Measurements from ENCODE around the gene FCHO1. TPM values are rescaled to one million over a fixed set of nuclear protein-coding genes. Genes with fewer than 3 reads are reported as not detected.
A peak's percentile ranks its signal among the peaks of the same experiment; 100 is the strongest.
"Not testable (repeated sequence)": the region's sequence is repeated elsewhere in the genome, so short reads cannot be mapped to it uniquely, and the experiment has no call there.

FCHO1 gene
- total and polyA plus RNA-seq, 7 experiments from 2014 or later: 14.7 to 107 (median 79.3) TPM

GRCh38 chr19:17775245-17775927 lies 24.1 kb downstream of the FCHO1 start:
- no peaks in the 10 kb centered on the region for H3K9me3 Mint-ChIP-seq
- peaks cover 0 to 18% (median 9%) of the 10 kb centered on the region in 7 donors for H3K4me1 Mint-ChIP-seq
- no peaks in the 10 kb centered on the region for H3K27me3 Mint-ChIP-seq
- H3K36me3 Mint-ChIP-seq: peaks cover 13 to 35% (median 18%) of the 10 kb centered on the region in 5 donors
- intact Hi-C loops (cut with micrococcal nuclease): loop anchor here in 1 of 2 donors (2.0 kb wide), 1 partner anchor 71 kb away; no protein-coding TSS in a partner anchor
- peaks cover 0 to 72% (median 8%) of the 10 kb centered on the region in 3 experiments for H3K36me3 ChIP-seq (ENCODE audit: control insufficient read depth in 2 of 3, insufficient read depth in 3 of 3, low read length in 3 of 3)
- H3K27ac Mint-ChIP-seq: no peak overlapping the region
- POLR2A ChIA-PET: no interaction called here
- peak in 2 of 9 donors; percentile 25 to 38 for DNase-seq
- CTCF ChIA-PET: interaction anchor here (1.2 kb wide), 2 partner anchors 26 to 71 kb away, joined by 4 to 6 read pairs; no protein-coding TSS in a partner anchor
- H3K4me3 Mint-ChIP-seq: no peak overlapping the region
- no peaks in the 10 kb centered on the region for H3K4me1 ChIP-seq (ENCODE audit: control insufficient read depth in 2 of 2, insufficient read depth in 2 of 2, low read length in 2 of 2)
- no peak overlapping the region for H3K27ac ChIP-seq (ENCODE audit: low read depth, low read length)
- H3K4me3 ChIP-seq (ENCODE audit: low read length): no peak overlapping the region
- ATAC-seq: peak; percentile 24
- H3K9me3 ChIP-seq (ENCODE audit: control insufficient read depth in 2 of 3, low read length in 3 of 3): no peaks in the 10 kb centered on the region
- no peaks in the 10 kb centered on the region for H3K27me3 ChIP-seq (ENCODE audit: control insufficient read depth in 2 of 2, insufficient read depth in 2 of 2, low read length in 2 of 2)

GRCh38 chr19:17775991-17776803 lies 24.9 kb downstream of the FCHO1 start:
- ChIA-PET POLR2A (no interaction called here), CTCF (interaction anchor here (0.6 kb wide), 1 partner anchor 80 kb away, joined by 3 read pairs; no protein-coding TSS in a partner anchor)
- Mint-ChIP-seq H3K27ac (peak overlapping the region in 1 of 9 donors; percentile 71), H3K4me3 (peak overlapping the region in 1 of 10 donors; percentile 45), H3K27me3 (no peaks in the 10 kb centered on the region), H3K4me1 (peaks cover 0 to 18% (median 9%) of the 10 kb centered on the region in 7 donors), H3K9me3 (no peaks in the 10 kb centered on the region), H3K36me3 (peaks cover 13 to 34% (median 18%) of the 10 kb centered on the region in 5 donors)
- H3K27me3 ChIP-seq (ENCODE audit: control insufficient read depth in 2 of 2, insufficient read depth in 2 of 2, low read length in 2 of 2): no peaks in the 10 kb centered on the region
- DNase-seq (no peak), ATAC-seq (peak; percentile 33)
- intact Hi-C loops (cut with micrococcal nuclease): loop anchor here in 1 of 2 donors (2.0 kb wide), 1 partner anchor 71 kb away; no protein-coding TSS in a partner anchor
- no peak overlapping the region for H3K27ac ChIP-seq (ENCODE audit: low read depth, low read length)
- H3K4me3 ChIP-seq (ENCODE audit: low read length): no peak overlapping the region
- H3K9me3 ChIP-seq (ENCODE audit: control insufficient read depth in 2 of 3, low read length in 3 of 3): no peaks in the 10 kb centered on the region
- no peaks in the 10 kb centered on the region for H3K4me1 ChIP-seq (ENCODE audit: control insufficient read depth in 2 of 2, insufficient read depth in 2 of 2, low read length in 2 of 2)
- H3K36me3 ChIP-seq (ENCODE audit: control insufficient read depth in 2 of 3, insufficient read depth in 3 of 3, low read length in 3 of 3): peaks cover 0 to 69% (median 3%) of the 10 kb centered on the region in 3 experiments

- DNase-seq; H3K4me3 ChIP-seq (ENCODE audit: low read length); H3K27me3 ChIP-seq (ENCODE audit: control insufficient read depth in 2 of 2, insufficient read depth in 2 of 2, low read length in 2 of 2); H3K4me1 ChIP-seq (ENCODE audit: control insufficient read depth in 2 of 2, insufficient read depth in 2 of 2, low read length in 2 of 2); H3K9me3 ChIP-seq (ENCODE audit: control insufficient read depth in 2 of 3, low read length in 3 of 3); H3K4me3 Mint-ChIP-seq; H3K27ac ChIP-seq (ENCODE audit: low read depth, low read length); H3K9me3 Mint-ChIP-seq; H3K27me3 Mint-ChIP-seq; ATAC-seq; CTCF ChIA-PET: not testable (repeated sequence)
- intact Hi-C loops (cut with micrococcal nuclease): loop anchor here in 1 of 2 donors (1.0 kb wide), 1 partner anchor 31 kb away; no protein-coding TSS in a partner anchor
- H3K27ac Mint-ChIP-seq: peak overlapping the region in 7 of 9 donors; percentile 21 to 76 (median 67)
- H3K4me1 Mint-ChIP-seq: peaks cover 5 to 16% (median 12%) of the 10 kb centered on the region in 7 donors
- peaks cover 0 to 73% (median 3%) of the 10 kb centered on the region in 3 experiments for H3K36me3 ChIP-seq (ENCODE audit: control insufficient read depth in 2 of 3, insufficient read depth in 3 of 3, low read length in 3 of 3)
- POLR2A ChIA-PET: interaction anchor here (0.6 to 1.3 kb wide), 3 partner anchors 15 to 538 kb away, joined by 3 read pairs; no protein-coding TSS in a partner anchor
- peaks cover 12 to 33% (median 16%) of the 10 kb centered on the region in 5 donors for H3K36me3 Mint-ChIP-seq
Measured at GRCh38 chr19:17777840-17778239, 26.6 kb downstream of the FCHO1 start.

DNA sequence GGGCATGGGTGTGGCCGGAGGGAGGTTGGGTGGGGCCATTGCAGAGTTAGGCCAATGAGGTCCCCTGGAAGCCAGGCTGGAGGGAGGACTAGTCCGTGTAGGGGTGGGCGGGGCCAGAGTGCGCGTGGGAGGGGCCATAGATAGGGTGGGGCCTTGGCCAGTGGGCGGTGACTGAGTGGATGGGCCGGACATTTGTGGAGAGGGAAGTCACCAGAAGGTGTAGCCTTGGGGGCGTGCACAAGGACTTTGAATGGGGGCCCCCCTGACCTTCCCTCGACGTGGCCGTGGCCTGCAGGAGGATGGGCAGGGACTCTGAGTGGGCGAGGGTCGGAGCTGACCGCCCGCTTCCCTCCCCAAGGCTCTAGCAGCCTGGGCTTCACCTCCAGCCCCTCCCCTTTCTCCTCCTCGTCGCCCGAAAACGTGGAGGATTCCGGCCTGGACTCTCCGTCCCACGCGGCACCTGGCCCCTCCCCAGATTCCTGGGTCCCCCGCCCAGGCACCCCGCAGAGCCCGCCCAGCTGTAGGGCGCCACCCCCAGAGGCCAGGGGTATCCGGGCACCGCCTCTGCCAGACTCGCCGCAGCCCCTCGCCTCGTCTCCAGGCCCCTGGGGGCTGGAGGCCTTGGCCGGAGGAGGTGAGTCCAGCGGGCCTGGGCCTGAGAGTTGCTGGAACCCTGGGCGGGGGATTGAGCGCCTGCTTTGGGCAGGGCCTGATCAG lies 27.1 kb downstream of the FCHO1 start:
- peak; percentile 83 for ATAC-seq
- Histone ChIP-seq H3K4me1 (ENCODE audit: control insufficient read depth in 2 of 2, insufficient read depth in 2 of 2, low read length in 2 of 2) (no peaks in the 10 kb centered on the region), H3K4me3 (ENCODE audit: low read length) (no peak overlapping the region), H3K36me3 (ENCODE audit: control insufficient read depth in 2 of 3, insufficient read depth in 3 of 3, low read length in 3 of 3) (peaks cover 0 to 71% (median 2%) of the 10 kb centered on the region in 3 experiments), H3K27ac (ENCODE audit: low read depth, low read length) (peak overlapping the region; percentile 17), H3K9me3 (ENCODE audit: control insufficient read depth in 2 of 3, low read length in 3 of 3) (no peaks in the 10 kb centered on the region), H3K27me3 (ENCODE audit: control insufficient read depth in 2 of 2, insufficient read depth in 2 of 2, low read length in 2 of 2) (no peaks in the 10 kb centered on the region)
- CTCF ChIA-PET: interaction anchor here (0.6 kb wide), 1 partner anchor 487 kb away, joined by 3 read pairs; no protein-coding TSS in a partner anchor
- DNase-seq: peak in 1 of 9 donors; percentile 44
- intact Hi-C loops (cut with micrococcal nuclease): loop anchor here in 1 of 2 donors (1.0 kb wide), 1 partner anchor 31 kb away; no protein-coding TSS in a partner anchor
- no peak overlapping the region for H3K4me3 Mint-ChIP-seq
- POLR2A ChIA-PET: interaction anchor here (1.0 kb wide), 1 partner anchor 15 kb away, joined by 3 read pairs; no protein-coding TSS in a partner anchor
- peaks cover 5 to 16% (median 12%) of the 10 kb centered on the region in 7 donors for H3K4me1 Mint-ChIP-seq
- H3K36me3 Mint-ChIP-seq: peaks cover 10 to 30% (median 11%) of the 10 kb centered on the region in 5 donors
- H3K27me3 Mint-ChIP-seq: no peaks in the 10 kb centered on the region
- no peaks in the 10 kb centered on the region for H3K9me3 Mint-ChIP-seq
- peak overlapping the region in 5 of 9 donors; percentile 42 to 81 (median 58) for H3K27ac Mint-ChIP-seq

- DNase-seq: no peak
- CTCF ChIA-PET: interaction anchor here (0.6 kb wide), 1 partner anchor 488 kb away, joined by 3 read pairs; no protein-coding TSS in a partner anchor
- H3K4me3 ChIP-seq (ENCODE audit: low read length): no peak overlapping the region
- H3K27me3 ChIP-seq (ENCODE audit: control insufficient read depth in 2 of 2, insufficient read depth in 2 of 2, low read length in 2 of 2): no peaks in the 10 kb centered on the region
- peaks cover 8 to 28% (median 11%) of the 10 kb centered on the region in 5 donors for H3K36me3 Mint-ChIP-seq
- peaks cover 0 to 70% (median 0%) of the 10 kb centered on the region in 3 experiments for H3K36me3 ChIP-seq (ENCODE audit: control insufficient read depth in 2 of 3, insufficient read depth in 3 of 3, low read length in 3 of 3)
- H3K9me3 ChIP-seq (ENCODE audit: control insufficient read depth in 2 of 3, low read length in 3 of 3): no peaks in the 10 kb centered on the region
- H3K4me3 Mint-ChIP-seq: peak overlapping the region in 1 of 10 donors; percentile 8
- peaks cover 9 to 21% (median 17%) of the 10 kb centered on the region in 7 donors for H3K4me1 Mint-ChIP-seq
- POLR2A ChIA-PET: no interaction called here
- no peaks in the 10 kb centered on the region for H3K27me3 Mint-ChIP-seq
- H3K9me3 Mint-ChIP-seq: no peaks in the 10 kb centered on the region
- peak overlapping the region in 6 of 9 donors; percentile 31 to 81 (median 62) for H3K27ac Mint-ChIP-seq
- intact Hi-C loops (cut with micrococcal nuclease): loop anchor here in 1 of 2 donors (1.0 kb wide), 1 partner anchor 32 kb away; no protein-coding TSS in a partner anchor
- peak overlapping the region; percentile 17 for H3K27ac ChIP-seq (ENCODE audit: low read depth, low read length)
- ATAC-seq: no peak
- peaks cover 0 to 5% of the 10 kb centered on the region in 2 donors for H3K4me1 ChIP-seq (ENCODE audit: control insufficient read depth in 2 of 2, insufficient read depth in 2 of 2, low read length in 2 of 2)
Measured at GRCh38 chr19:17778968-17779929, 28.0 kb downstream of the FCHO1 start.

Measured in naive thymus-derived CD4-positive, alpha-beta T cell (primary cell).